Testis (tissue), 2 donors: Measurements from ENCODE around the gene GPR108.

ENCODE experiments used
- POLR2A ChIP-seq: fragments of 450-650 bp; IDR thresholded peaks from one replicate; pipeline ENCODE4 v1.6.1; 2017; ENCODE audit warnings: antibody characterized with exemption, mild to moderate bottlenecking, moderate library complexity
- TF ChIP-seq, protein P1 (sequence below), 3 experiments: fragments of 450-650 bp in 2 of 3; fragments of 200-600 bp in 1 of 3; sonication (generic) in 1 of 3; IDR thresholded peaks; one replicate each; pipeline ENCODE4 v1.5.1; 2016 to 2019; ENCODE audit warnings: antibody characterized with exemption in 3 of 3, mild to moderate bottlenecking in 2 of 3, moderate library complexity in 1 of 3

DNA sequence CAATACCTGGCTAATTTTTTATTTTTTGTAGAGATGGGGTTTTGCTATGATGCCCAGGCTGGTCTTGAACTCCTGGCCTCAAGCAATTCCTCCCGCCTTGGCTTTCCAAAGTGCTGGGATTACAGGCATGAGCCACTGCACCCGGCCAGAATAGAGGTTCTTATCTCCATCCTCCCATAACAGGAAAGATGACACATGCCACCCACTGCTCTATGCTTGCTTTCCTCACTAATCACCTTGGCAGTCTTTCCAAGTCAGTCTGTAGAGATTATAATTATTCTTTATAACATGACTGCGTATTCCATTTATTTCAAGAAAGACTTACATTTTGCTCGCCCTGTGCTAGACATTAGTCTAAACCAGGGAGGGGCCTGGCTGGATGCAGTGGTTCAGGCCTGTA, 41.8 kb upstream of the GPR108 start:
- no peak for TF ChIP-seq POLR2A
- TF ChIP-seq, protein P1, sequence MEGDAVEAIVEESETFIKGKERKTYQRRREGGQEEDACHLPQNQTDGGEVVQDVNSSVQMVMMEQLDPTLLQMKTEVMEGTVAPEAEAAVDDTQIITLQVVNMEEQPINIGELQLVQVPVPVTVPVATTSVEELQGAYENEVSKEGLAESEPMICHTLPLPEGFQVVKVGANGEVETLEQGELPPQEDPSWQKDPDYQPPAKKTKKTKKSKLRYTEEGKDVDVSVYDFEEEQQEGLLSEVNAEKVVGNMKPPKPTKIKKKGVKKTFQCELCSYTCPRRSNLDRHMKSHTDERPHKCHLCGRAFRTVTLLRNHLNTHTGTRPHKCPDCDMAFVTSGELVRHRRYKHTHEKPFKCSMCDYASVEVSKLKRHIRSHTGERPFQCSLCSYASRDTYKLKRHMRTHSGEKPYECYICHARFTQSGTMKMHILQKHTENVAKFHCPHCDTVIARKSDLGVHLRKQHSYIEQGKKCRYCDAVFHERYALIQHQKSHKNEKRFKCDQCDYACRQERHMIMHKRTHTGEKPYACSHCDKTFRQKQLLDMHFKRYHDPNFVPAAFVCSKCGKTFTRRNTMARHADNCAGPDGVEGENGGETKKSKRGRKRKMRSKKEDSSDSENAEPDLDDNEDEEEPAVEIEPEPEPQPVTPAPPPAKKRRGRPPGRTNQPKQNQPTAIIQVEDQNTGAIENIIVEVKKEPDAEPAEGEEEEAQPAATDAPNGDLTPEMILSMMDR (IDR thresholded peaks at IDR 0.05): no peak
